ENCODE data around the gene DTX1. TPM values are rescaled to one million over a fixed set of nuclear protein-coding genes. Genes with fewer than 3 reads are reported as not detected.

The DTX1 gene
- total RNA-seq, 1 experiment from 2014 or later: not detected

- no peak overlapping the region for H3K4me3 ChIP-seq (ENCODE audit: low read length)
- no peak for DNase-seq
These were observed 77.1 kb downstream of the DTX1 start for GRCh38 chr12:113133666-113134065.

GRCh38 chr12:113134071-113134470, 77.5 kb downstream of the DTX1 start:
- no peaks in the 10 kb centered on the region for H3K36me3 ChIP-seq (ENCODE audit: low read depth, low read length)
- H3F3A ChIP-seq (ENCODE audit: low read length, unreplicated experiment): no peaks in the 10 kb centered on the region
- no peak overlapping the region for H3K4me2 ChIP-seq (ENCODE audit: low read length)
- no peaks in the 10 kb centered on the region for H3K9me3 ChIP-seq (ENCODE audit: low read length)
- ChIA-PET POLR2A (ENCODE audit: unreplicated experiment) (no interaction called here), CTCF (no interaction called here)
- intact Hi-C loops (cut with micrococcal nuclease): no loop called here
- no peak overlapping the region for H2AFZ ChIP-seq (ENCODE audit: low read length)
- no peaks in the 10 kb centered on the region for H4K20me1 ChIP-seq (ENCODE audit: low read length)
- H3K27me3 ChIP-seq (ENCODE audit: low read length): 0 out of 2 replicates have a peak, but pooled peaks cover 5% of the 10 kb centered on the region
- H3K4me1 ChIP-seq (ENCODE audit: insufficient read depth, low read length): no peaks in the 10 kb centered on the region
- ATAC-seq (no peak), DNase-seq (no peak)
- H3K79me2 ChIP-seq (ENCODE audit: low read length): no peaks in the 10 kb centered on the region
- no TSS peak for BruUV-seq (replicated peaks)
- no peak overlapping the region for H3K9ac ChIP-seq (ENCODE audit: low read length)
- TF ChIP-seq EZH2 (IDR thresholded peaks at IDR 0.05; ENCODE audit: low read length, unreplicated experiment) (no peak), EZH2phosphoT487 (IDR thresholded peaks at IDR 0.05; ENCODE audit: borderline replicate concordance, low read length) (no peak), CTCF (conservative IDR thresholded peaks at IDR 0.05; ENCODE audit: low read depth, low read length) (no peak)
- no peaks in the 10 kb centered on the region for H3K9me2 ChIP-seq (replicated peaks; ENCODE audit: low read length)
- no peak overlapping the region for H3K27ac ChIP-seq (ENCODE audit: low read length)
- no peak overlapping the region for H3K4me3 ChIP-seq (ENCODE audit: low read length)

More at GRCh38 chr12:113133666-113134065, 77.1 kb downstream of the DTX1 start:
- intact Hi-C loops (cut with micrococcal nuclease): no loop called here
- CTCF ChIA-PET: no interaction called here
- Histone ChIP-seq H3K9me3 (ENCODE audit: low read length) (no peaks in the 10 kb centered on the region), H3K79me2 (ENCODE audit: low read length) (no peaks in the 10 kb centered on the region), H3F3A (ENCODE audit: low read length, unreplicated experiment) (no peaks in the 10 kb centered on the region), H3K9me2 (replicated peaks; ENCODE audit: low read length) (no peaks in the 10 kb centered on the region), H3K4me1 (ENCODE audit: insufficient read depth, low read length) (no peaks in the 10 kb centered on the region), H3K27ac (ENCODE audit: low read length) (no peak overlapping the region), H3K36me3 (ENCODE audit: low read depth, low read length) (no peaks in the 10 kb centered on the region), H4K20me1 (ENCODE audit: low read length) (no peaks in the 10 kb centered on the region), H3K27me3 (ENCODE audit: low read length) (0 out of 2 replicates have a peak, but pooled peaks cover 5% of the 10 kb centered on the region), H2AFZ (ENCODE audit: low read length) (no peak overlapping the region), H3K9ac (ENCODE audit: low read length) (no peak overlapping the region), H3K4me2 (ENCODE audit: low read length) (no peak overlapping the region)
- no peak for TF ChIP-seq CTCF (conservative IDR thresholded peaks at IDR 0.05; ENCODE audit: low read depth, low read length)
- no peak for TF ChIP-seq EZH2phosphoT487 (IDR thresholded peaks at IDR 0.05; ENCODE audit: borderline replicate concordance, low read length)
- no peak for TF ChIP-seq EZH2 (IDR thresholded peaks at IDR 0.05; ENCODE audit: low read length, unreplicated experiment)
- POLR2A ChIA-PET (ENCODE audit: unreplicated experiment): no interaction called here
- no peak for ATAC-seq
- no TSS peak for BruUV-seq (replicated peaks)

- H3K9ac ChIP-seq (ENCODE audit: low read length): no peak overlapping the region
- no peak overlapping the region for H2AFZ ChIP-seq (ENCODE audit: low read length)
- H3K27me3 ChIP-seq (ENCODE audit: low read length): 0 out of 2 replicates have a peak, but pooled peaks cover 5% of the 10 kb centered on the region
- peak overlapping the region; percentile 54; the same call in 1 of the 2 replicates for H3K4me3 ChIP-seq (ENCODE audit: low read length)
- no peaks in the 10 kb centered on the region for H4K20me1 ChIP-seq (ENCODE audit: low read length)
- no peaks in the 10 kb centered on the region for H3K4me1 ChIP-seq (ENCODE audit: insufficient read depth, low read length)
- ChIA-PET CTCF (no interaction called here), POLR2A (ENCODE audit: unreplicated experiment) (no interaction called here)
- TF ChIP-seq EZH2phosphoT487 (IDR thresholded peaks at IDR 0.05; ENCODE audit: borderline replicate concordance, low read length): no peak
- no peak for TF ChIP-seq CTCF (conservative IDR thresholded peaks at IDR 0.05; ENCODE audit: low read depth, low read length)
- no peak for TF ChIP-seq EZH2 (IDR thresholded peaks at IDR 0.05; ENCODE audit: low read length, unreplicated experiment)
- ATAC-seq: no peak
- intact Hi-C loops (cut with micrococcal nuclease): no loop called here
- no peak overlapping the region; the same call in 1 of the 2 replicates for H3K4me2 ChIP-seq (ENCODE audit: low read length)
- no peaks in the 10 kb centered on the region for H3K9me3 ChIP-seq (ENCODE audit: low read length)
- no peaks in the 10 kb centered on the region for H3K79me2 ChIP-seq (ENCODE audit: low read length)
- BruUV-seq (replicated peaks): no TSS peak
- no peaks in the 10 kb centered on the region for H3K9me2 ChIP-seq (replicated peaks; ENCODE audit: low read length)
- H3K36me3 ChIP-seq (ENCODE audit: low read depth, low read length): no peaks in the 10 kb centered on the region
- no peaks in the 10 kb centered on the region for H3F3A ChIP-seq (ENCODE audit: low read length, unreplicated experiment)
- DNase-seq: no peak
- no peak overlapping the region for H3K27ac ChIP-seq (ENCODE audit: low read length)
These were observed 78.0 kb downstream of the DTX1 start for GRCh38 chr12:113134521-113134951.

Measured in PC-3 (cell line).